Brain microvascular endothelial cell (primary cell): ENCODE results near the gene ZNHIT2.
A peak's percentile ranks its signal among the peaks of the same experiment; 100 is the strongest.

Experiments used
- DNase-seq: peaks from one replicate; pipeline ENCODE4 v3.0.0-alpha.2; 2020
- H3K27ac ChIP-seq: fragments of 250-450 bp; sonication (Bioruptor Pico); 2 replicates; pipeline ENCODE4 v1.5.1; 2020; ENCODE audit warnings: mild to moderate bottlenecking, moderate library complexity
- H3K27me3 ChIP-seq: fragments of 250-450 bp; sonication (Bioruptor Pico); replicated peaks from 2 replicates; pipeline ENCODE4 v1.5.1; 2020; ENCODE audit warnings: mild to moderate bottlenecking
- H3K36me3 ChIP-seq: fragments of 250-450 bp; sonication (Bioruptor Pico); replicated peaks from 2 replicates; pipeline ENCODE4 v1.5.1; 2020; ENCODE audit warnings: mild to moderate bottlenecking
- H3K4me3 ChIP-seq: 2 replicates; pipeline ENCODE4 v1.5.1; 2011; ENCODE audit warnings: low read depth, mild to moderate bottlenecking, control low read depth, low read length, moderate library complexity
- in situ Hi-C: cut with HindIII; loops from 2 replicates; pipeline ENCODE4 v1.10.0; 2017; ENCODE audit warnings: low sequenced_read_pairs, low pct_ligation_motif_present
- TF ChIP-seq, protein P1 (sequence below): IDR thresholded peaks from 2 replicates; pipeline ENCODE4 v1.5.1; 2011; ENCODE audit warnings: low read depth, mild to moderate bottlenecking, moderate library complexity, low read length, control low read depth, inconsistent platforms; ENCODE audit errors: missing control alignments

Gene ZNHIT2

DNA sequence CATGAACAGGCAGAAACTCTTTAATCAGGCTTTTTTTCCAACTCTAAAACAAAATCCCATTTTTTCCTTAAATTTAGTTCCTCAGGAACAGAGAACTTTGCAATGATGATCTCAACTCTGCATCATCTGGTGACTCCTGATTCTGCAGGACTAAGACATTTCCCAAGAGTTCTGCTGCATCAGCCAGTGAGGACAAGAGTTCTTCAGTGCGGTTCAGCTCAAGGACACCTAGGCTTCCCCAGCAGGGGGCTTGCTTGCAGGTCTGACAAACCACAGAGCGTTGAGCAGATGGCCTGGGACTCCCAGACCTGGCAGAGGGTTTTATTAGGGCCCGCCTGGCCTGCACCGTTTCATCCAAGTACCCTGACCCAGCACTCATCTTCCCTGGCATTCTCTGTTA is 40.0 kb downstream of the ZNHIT2 start:
- in situ Hi-C loops, result no loop called here
- DNase-seq, result no peak
- no peak overlapping the region for H3K4me3 ChIP-seq
- TF ChIP-seq, protein P1, sequence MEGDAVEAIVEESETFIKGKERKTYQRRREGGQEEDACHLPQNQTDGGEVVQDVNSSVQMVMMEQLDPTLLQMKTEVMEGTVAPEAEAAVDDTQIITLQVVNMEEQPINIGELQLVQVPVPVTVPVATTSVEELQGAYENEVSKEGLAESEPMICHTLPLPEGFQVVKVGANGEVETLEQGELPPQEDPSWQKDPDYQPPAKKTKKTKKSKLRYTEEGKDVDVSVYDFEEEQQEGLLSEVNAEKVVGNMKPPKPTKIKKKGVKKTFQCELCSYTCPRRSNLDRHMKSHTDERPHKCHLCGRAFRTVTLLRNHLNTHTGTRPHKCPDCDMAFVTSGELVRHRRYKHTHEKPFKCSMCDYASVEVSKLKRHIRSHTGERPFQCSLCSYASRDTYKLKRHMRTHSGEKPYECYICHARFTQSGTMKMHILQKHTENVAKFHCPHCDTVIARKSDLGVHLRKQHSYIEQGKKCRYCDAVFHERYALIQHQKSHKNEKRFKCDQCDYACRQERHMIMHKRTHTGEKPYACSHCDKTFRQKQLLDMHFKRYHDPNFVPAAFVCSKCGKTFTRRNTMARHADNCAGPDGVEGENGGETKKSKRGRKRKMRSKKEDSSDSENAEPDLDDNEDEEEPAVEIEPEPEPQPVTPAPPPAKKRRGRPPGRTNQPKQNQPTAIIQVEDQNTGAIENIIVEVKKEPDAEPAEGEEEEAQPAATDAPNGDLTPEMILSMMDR, result no peak
- H3K27ac ChIP-seq, result no peak overlapping the region
- no peaks in the 10 kb centered on the region for H3K36me3 ChIP-seq
- H3K27me3 ChIP-seq, result no peaks in the 10 kb centered on the region

- Histone ChIP-seq H3K4me3 (no peak overlapping the region), H3K27ac (no peak overlapping the region), H3K27me3 (no peaks in the 10 kb centered on the region), H3K36me3 (no peaks in the 10 kb centered on the region)
- no peak for DNase-seq
- in situ Hi-C loops, result no loop called here
- TF ChIP-seq, protein P1, result no peak
These were observed 44.9 kb downstream of the ZNHIT2 start for GRCh38 chr11:65072631-65072966.

- H3K36me3 ChIP-seq, result no peaks in the 10 kb centered on the region
- no peaks in the 10 kb centered on the region for H3K27me3 ChIP-seq
- H3K4me3 ChIP-seq, result no peak overlapping the region
- H3K27ac ChIP-seq, result no peak overlapping the region
- TF ChIP-seq, protein P1, result peak; percentile 18
- no peak for DNase-seq
- in situ Hi-C loops, result no loop called here
These were observed 45.4 kb downstream of the ZNHIT2 start for GRCh38 chr11:65071907-65072630.

DNA sequence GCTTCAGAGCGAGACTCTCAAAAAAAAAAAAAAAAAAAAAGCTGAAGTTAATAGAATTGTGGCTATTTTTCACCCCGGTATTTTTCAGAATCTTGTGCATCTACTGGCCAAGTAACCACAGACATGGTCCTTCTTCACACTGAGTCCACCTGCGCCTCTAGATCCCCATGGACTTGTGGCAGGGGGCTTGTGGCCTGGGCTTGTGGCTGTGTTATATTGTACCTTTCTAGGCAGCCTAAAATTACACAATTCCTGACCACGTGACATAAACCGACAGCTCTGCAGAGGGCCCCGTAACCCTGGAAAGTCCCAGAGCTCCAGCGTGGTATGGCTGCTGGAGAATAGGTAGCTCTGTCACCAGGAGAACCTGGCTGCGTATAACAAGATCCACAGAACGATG is 48.3 kb downstream of the ZNHIT2 start:
- DNase-seq, result no peak
- Histone ChIP-seq H3K36me3 (no peaks in the 10 kb centered on the region), H3K27me3 (no peaks in the 10 kb centered on the region), H3K4me3 (no peak overlapping the region), H3K27ac (no peak overlapping the region)
- in situ Hi-C loops, result no loop called here
- TF ChIP-seq, protein P1, result no peak

DNA sequence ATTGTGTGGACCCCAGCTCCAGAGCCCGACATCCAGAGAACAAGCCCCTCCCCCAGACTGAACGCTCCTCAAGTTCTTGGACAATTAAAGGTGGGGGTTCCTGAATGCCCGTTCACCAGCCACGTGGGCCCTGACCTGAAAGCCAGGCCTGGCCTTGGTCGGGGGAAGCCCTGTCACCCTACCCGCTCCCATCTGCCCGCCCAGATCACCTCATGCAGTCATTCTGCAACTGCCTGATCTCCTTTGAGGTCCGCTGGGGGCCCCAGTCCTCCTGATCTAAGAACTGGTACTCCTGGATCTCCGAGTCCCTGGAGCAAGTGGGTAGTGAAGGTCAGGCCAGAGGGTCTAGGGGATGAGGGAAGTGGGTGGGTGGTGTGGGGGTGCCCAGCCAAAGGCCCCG is 50.1 kb downstream of the ZNHIT2 start:
- TF ChIP-seq, protein P1, result no peak
- H3K27ac ChIP-seq, result no peak overlapping the region
- DNase-seq, result no peak

GRCh38 chr11:65066805-65067291 is 50.7 kb downstream of the ZNHIT2 start:
- DNase-seq, result no peak
- TF ChIP-seq, protein P1, result no peak
- Histone ChIP-seq H3K4me3 (no peak overlapping the region), H3K27ac (no peak overlapping the region), H3K27me3 (no peaks in the 10 kb centered on the region), H3K36me3 (no peaks in the 10 kb centered on the region)
- in situ Hi-C loops, result no loop called here

More for the DNA sequence above, 50.1 kb downstream of the ZNHIT2 start:
- Histone ChIP-seq H3K36me3 (no peaks in the 10 kb centered on the region), H3K27me3 (no peaks in the 10 kb centered on the region), H3K4me3 (no peak overlapping the region)
- in situ Hi-C loops, result no loop called here
